GM21737 (cell line): ENCODE results near the gene CPA4.

ENCODE experiments used
- ATAC-seq: cut with Tn5 transposase; IDR thresholded peaks from one replicate; pipeline ENCODE4 v1.9.1; 2021; ENCODE audit warnings: mild to moderate bottlenecking, moderate library complexity; ENCODE audit not compliant: unreplicated experiment

CPA4 gene

GRCh38 chr7:130362251-130362816, 69.4 kb downstream of the CPA4 start:
- no peak for ATAC-seq

- no peak for ATAC-seq
These were observed 70.3 kb downstream of the CPA4 start for GRCh38 chr7:130363026-130363847.

GRCh38 chr7:130364451-130364850, 71.5 kb downstream of the CPA4 start:
- ATAC-seq = no peak

GRCh38 chr7:130365088-130365487, 72.1 kb downstream of the CPA4 start:
- no peak for ATAC-seq

- no peak for ATAC-seq
These were observed 72.8 kb downstream of the CPA4 start for GRCh38 chr7:130365511-130366441.

GRCh38 chr7:130366564-130366963, 73.6 kb downstream of the CPA4 start:
- ATAC-seq = no peak

GRCh38 chr7:130367088-130367755, 74.3 kb downstream of the CPA4 start:
- no peak for ATAC-seq

GRCh38 chr7:130367836-130368746, 75.1 kb downstream of the CPA4 start:
- ATAC-seq = no peak

GRCh38 chr7:130369110-130369711, 76.2 kb downstream of the CPA4 start:
- ATAC-seq = no peak

- ATAC-seq = no peak
These were observed 77.0 kb downstream of the CPA4 start for GRCh38 chr7:130369831-130370550.

GRCh38 chr7:130371046-130371445, 78.1 kb downstream of the CPA4 start:
- no peak for ATAC-seq

- no peak for ATAC-seq
These were observed 79.6 kb downstream of the CPA4 start for GRCh38 chr7:130372402-130373165.
